Measurements from ENCODE around the gene GPR180. TPM values are rescaled to one million over a fixed set of nuclear protein-coding genes. Genes with fewer than 3 reads are reported as not detected.

GPR180 gene
- total and polyA plus RNA-seq, 2 experiments from 2014 or later: 6.3 to 7.7 TPM

DNA sequence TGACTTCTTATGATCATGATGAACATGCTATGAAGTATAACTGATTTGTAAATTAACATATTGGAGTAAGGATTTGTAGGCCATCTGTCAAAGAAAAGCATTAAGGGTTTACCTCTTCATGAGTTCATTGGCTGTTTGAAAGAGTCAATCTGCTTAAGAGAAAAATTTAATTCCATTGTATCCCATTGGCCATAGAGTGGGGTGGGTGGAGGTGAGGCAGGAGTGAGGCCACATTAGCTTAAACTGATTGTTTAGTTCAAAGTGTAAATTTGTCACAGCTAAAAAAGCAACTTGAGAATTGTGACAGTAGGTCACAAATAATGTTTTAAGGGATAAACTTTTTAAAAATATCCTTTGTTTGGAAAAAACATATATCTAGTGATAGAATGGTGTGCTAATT is 11.4 kb downstream of the GPR180 start:
- Histone ChIP-seq H3K36me3 (ENCODE audit: low read depth) (peaks cover 39% of the 10 kb centered on the region), H3K9me2 (ENCODE audit: insufficient read depth) (no peaks in the 10 kb centered on the region), H3K9ac (no peak overlapping the region), H3F3A (ENCODE audit: insufficient read depth) (no peaks in the 10 kb centered on the region), H3K79me2 (ENCODE audit: insufficient read depth) (peaks cover 89% of the 10 kb centered on the region), H3K4me2 (ENCODE audit: unreplicated experiment) (no peak overlapping the region), H4K20me1 (ENCODE audit: insufficient read depth) (0 out of 2 replicates have a peak, but pooled peaks cover 3% of the 10 kb centered on the region), H2AFZ (no peak overlapping the region), H3K27me3 (replicated peaks; ENCODE audit: insufficient read depth) (no peaks in the 10 kb centered on the region), H3K9me3 (ENCODE audit: low read depth) (no peaks in the 10 kb centered on the region), H3K27ac (no peak overlapping the region), H3K4me1 (ENCODE audit: insufficient read depth) (no peaks in the 10 kb centered on the region), H3K4me3 (no peak overlapping the region)
- in situ Hi-C loops (cut with MboI): no loop called here
- DNase-seq: no peak
- TF ChIP-seq EZH2 (IDR thresholded peaks at IDR 0.05; ENCODE audit: insufficient read depth, poor library complexity, severe bottlenecking) (no peak), EZH2phosphoT487 (IDR thresholded peaks at IDR 0.05; ENCODE audit: insufficient read depth, low read depth) (no peak)

GRCh38 chr13:94617389-94618000 is 15.8 kb downstream of the GPR180 start:
- in situ Hi-C loops (cut with MboI): no loop called here
- H3K4me1 ChIP-seq (ENCODE audit: insufficient read depth): no peaks in the 10 kb centered on the region
- no peak overlapping the region for H3K27ac ChIP-seq
- H2AFZ ChIP-seq: no peak overlapping the region
- no peak overlapping the region for H3K9ac ChIP-seq
- no peaks in the 10 kb centered on the region for H3K27me3 ChIP-seq (replicated peaks; ENCODE audit: insufficient read depth)
- 0 out of 2 replicates have a peak, but pooled peaks cover 3% of the 10 kb centered on the region for H4K20me1 ChIP-seq (ENCODE audit: insufficient read depth)
- no peaks in the 10 kb centered on the region; the same call in 1 of the 2 replicates for H3F3A ChIP-seq (ENCODE audit: insufficient read depth)
- H3K9me2 ChIP-seq (ENCODE audit: insufficient read depth): no peaks in the 10 kb centered on the region
- peaks cover 34% of the 10 kb centered on the region for H3K36me3 ChIP-seq (ENCODE audit: low read depth)
- DNase-seq: peak; percentile 41
- H3K79me2 ChIP-seq (ENCODE audit: insufficient read depth): peaks cover 50% of the 10 kb centered on the region
- WGBS, 2 experiments (ENCODE audit: low coverage in 1 of 2, low lambda C conversion rate in 2 of 2, missing lambda C conversion rate in 2 of 2): 75 to 77% methylated on average over 4 of the region's 4 CpGs
- TF ChIP-seq EZH2phosphoT487 (IDR thresholded peaks at IDR 0.05; ENCODE audit: insufficient read depth, low read depth): no peak
- no peak for TF ChIP-seq EZH2 (IDR thresholded peaks at IDR 0.05; ENCODE audit: insufficient read depth, poor library complexity, severe bottlenecking)
- no peaks in the 10 kb centered on the region for H3K9me3 ChIP-seq (ENCODE audit: low read depth)
- H3K4me2 ChIP-seq (ENCODE audit: unreplicated experiment): no peak overlapping the region
- no peak overlapping the region for H3K4me3 ChIP-seq

GRCh38 chr13:94620286-94620896 is 18.7 kb downstream of the GPR180 start:
- H2AFZ ChIP-seq: no peak overlapping the region
- no peaks in the 10 kb centered on the region for H3K4me1 ChIP-seq (ENCODE audit: insufficient read depth)
- no peaks in the 10 kb centered on the region for H3K9me3 ChIP-seq (ENCODE audit: low read depth)
- 61 to 74% methylated on average over 2 of the region's 2 CpGs for WGBS, 2 experiments (ENCODE audit: low coverage in 1 of 2, low lambda C conversion rate in 2 of 2, missing lambda C conversion rate in 2 of 2)
- H3K36me3 ChIP-seq (ENCODE audit: low read depth): peaks cover 48% of the 10 kb centered on the region
- in situ Hi-C loops (cut with MboI): no loop called here
- no peak overlapping the region for H3K27ac ChIP-seq
- no peaks in the 10 kb centered on the region for H4K20me1 ChIP-seq (ENCODE audit: insufficient read depth)
- no peak overlapping the region for H3K4me3 ChIP-seq
- DNase-seq: peak; percentile 53
- no peak overlapping the region for H3K9ac ChIP-seq
- no peak for TF ChIP-seq EZH2phosphoT487 (IDR thresholded peaks at IDR 0.05; ENCODE audit: insufficient read depth, low read depth)
- no peak for TF ChIP-seq EZH2 (IDR thresholded peaks at IDR 0.05; ENCODE audit: insufficient read depth, poor library complexity, severe bottlenecking)
- no peaks in the 10 kb centered on the region; the same call in 1 of the 2 replicates for H3F3A ChIP-seq (ENCODE audit: insufficient read depth)
- no peak overlapping the region for H3K4me2 ChIP-seq (ENCODE audit: unreplicated experiment)
- H3K9me2 ChIP-seq (ENCODE audit: insufficient read depth): no peaks in the 10 kb centered on the region
- H3K27me3 ChIP-seq (replicated peaks; ENCODE audit: insufficient read depth): no peaks in the 10 kb centered on the region
- H3K79me2 ChIP-seq (ENCODE audit: insufficient read depth): peaks cover 24% of the 10 kb centered on the region

- in situ Hi-C loops (cut with MboI): no loop called here
- Histone ChIP-seq H3K27me3 (replicated peaks; ENCODE audit: insufficient read depth) (no peaks in the 10 kb centered on the region), H3K36me3 (ENCODE audit: low read depth) (peaks cover 66% of the 10 kb centered on the region), H3K9ac (no peak overlapping the region), H3K27ac (no peak overlapping the region), H4K20me1 (ENCODE audit: insufficient read depth) (no peaks in the 10 kb centered on the region), H3K4me2 (ENCODE audit: unreplicated experiment) (no peak overlapping the region), H2AFZ (no peak overlapping the region), H3K9me3 (ENCODE audit: low read depth) (no peaks in the 10 kb centered on the region), H3K4me1 (ENCODE audit: insufficient read depth) (no peaks in the 10 kb centered on the region), H3K9me2 (ENCODE audit: insufficient read depth) (no peaks in the 10 kb centered on the region), H3K4me3 (no peak overlapping the region), H3K79me2 (ENCODE audit: insufficient read depth) (peaks cover 9% of the 10 kb centered on the region; the same call in 1 of the 2 replicates), H3F3A (ENCODE audit: insufficient read depth) (no peaks in the 10 kb centered on the region; the same call in 1 of the 2 replicates)
- 92 to 96% methylated on average over 2 of the region's 2 CpGs for WGBS, 2 experiments (ENCODE audit: low coverage in 1 of 2, low lambda C conversion rate in 2 of 2, missing lambda C conversion rate in 2 of 2)
- DNase-seq: no peak
- TF ChIP-seq EZH2 (IDR thresholded peaks at IDR 0.05; ENCODE audit: insufficient read depth, poor library complexity, severe bottlenecking) (no peak), EZH2phosphoT487 (IDR thresholded peaks at IDR 0.05; ENCODE audit: insufficient read depth, low read depth) (no peak)
Observed at GRCh38 chr13:94622344-94622743, 20.7 kb downstream of the GPR180 start.

Data from GM23248 (cell line).